ENCODE measurements around the gene SPDYE1. TPM values are rescaled to one million over a fixed set of nuclear protein-coding genes. Genes with fewer than 3 reads are reported as not detected.

Gene SPDYE1
- total and polyA plus RNA-seq, 11 donors, result 0.13 TPM; not detected in 10

DNA sequence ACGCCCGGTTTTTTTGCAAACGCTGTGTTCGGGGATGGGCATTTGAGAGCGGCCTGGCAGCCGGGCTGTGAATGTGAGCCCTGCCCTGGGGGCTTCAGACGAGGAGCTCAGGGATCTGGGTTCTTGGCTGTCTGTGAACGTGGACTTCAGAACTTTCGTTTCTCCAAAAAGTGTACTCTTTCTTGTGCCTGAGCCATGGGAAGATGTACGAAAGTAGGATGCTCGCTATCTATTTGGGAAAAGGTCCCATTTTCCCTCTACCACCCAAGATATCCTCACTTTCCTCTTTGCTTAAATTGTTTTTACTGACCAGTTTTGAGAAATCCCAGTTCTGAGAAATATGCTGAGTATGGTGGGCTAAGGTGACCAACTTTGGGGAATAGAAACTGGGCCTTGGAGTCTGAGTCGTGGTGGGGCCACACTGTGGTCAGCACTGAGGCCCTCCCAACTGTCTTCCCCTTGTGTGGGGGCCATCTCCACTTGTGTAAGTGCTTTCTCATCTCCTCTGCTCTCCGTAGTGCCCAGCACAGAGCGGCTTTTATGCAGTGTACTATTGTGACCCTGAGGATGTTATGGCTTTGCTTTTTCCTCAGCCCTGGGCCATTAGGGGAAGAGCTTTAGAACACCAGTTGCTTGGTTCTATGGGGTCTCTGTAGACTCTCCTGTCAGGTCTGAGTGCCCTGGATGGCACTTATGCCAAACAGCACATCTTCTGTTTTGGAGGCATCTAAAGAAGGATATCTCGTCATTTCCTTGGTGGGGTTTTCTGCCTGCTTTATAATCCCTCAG, 47.7 kb downstream of the SPDYE1 start:
- Histone ChIP-seq H3K4me1 (peaks cover 0 to 50% (median 26%) of the 10 kb centered on the region in 12 donors), H3K36me3 (peaks cover 0 to 40% (median 16%) of the 10 kb centered on the region in 9 donors), H3K27ac (peak overlapping the region; percentile 69 to 98 (median 92)), H3K27me3 (no peaks in the 10 kb centered on the region), H3K4me3 (peak overlapping the region; percentile 56 to 99 (median 90)), H3K9me3 (no peaks in the 10 kb centered on the region)
- DNase-seq (no peak), ATAC-seq (no peak)
- TF ChIP-seq POLR2A (IDR thresholded peaks at IDR 0.05), result no peak
- TF ChIP-seq, protein P1, sequence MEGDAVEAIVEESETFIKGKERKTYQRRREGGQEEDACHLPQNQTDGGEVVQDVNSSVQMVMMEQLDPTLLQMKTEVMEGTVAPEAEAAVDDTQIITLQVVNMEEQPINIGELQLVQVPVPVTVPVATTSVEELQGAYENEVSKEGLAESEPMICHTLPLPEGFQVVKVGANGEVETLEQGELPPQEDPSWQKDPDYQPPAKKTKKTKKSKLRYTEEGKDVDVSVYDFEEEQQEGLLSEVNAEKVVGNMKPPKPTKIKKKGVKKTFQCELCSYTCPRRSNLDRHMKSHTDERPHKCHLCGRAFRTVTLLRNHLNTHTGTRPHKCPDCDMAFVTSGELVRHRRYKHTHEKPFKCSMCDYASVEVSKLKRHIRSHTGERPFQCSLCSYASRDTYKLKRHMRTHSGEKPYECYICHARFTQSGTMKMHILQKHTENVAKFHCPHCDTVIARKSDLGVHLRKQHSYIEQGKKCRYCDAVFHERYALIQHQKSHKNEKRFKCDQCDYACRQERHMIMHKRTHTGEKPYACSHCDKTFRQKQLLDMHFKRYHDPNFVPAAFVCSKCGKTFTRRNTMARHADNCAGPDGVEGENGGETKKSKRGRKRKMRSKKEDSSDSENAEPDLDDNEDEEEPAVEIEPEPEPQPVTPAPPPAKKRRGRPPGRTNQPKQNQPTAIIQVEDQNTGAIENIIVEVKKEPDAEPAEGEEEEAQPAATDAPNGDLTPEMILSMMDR (IDR thresholded peaks at IDR 0.05), result no peak
- 23 to 26% (median 25%) methylated on average over 15 of the region's 15 CpGs for WGBS, 4 donors
- intact Hi-C loops (cut with DNase I), result loop anchor here in 3 of 10 donors (2.0 to 5.0 kb wide), 3 partner anchors 33 to 37 kb away; partner anchors contain the start of gene POLM (in 2 of the 3)

GRCh38 chr7:44046321-44047061, 48.8 kb downstream of the SPDYE1 start:
- Histone ChIP-seq H3K27ac (peak overlapping the region in 1 of 12 donors; percentile 98), H3K4me1 (peaks cover 0 to 56% (median 27%) of the 10 kb centered on the region in 12 donors)

DNA sequence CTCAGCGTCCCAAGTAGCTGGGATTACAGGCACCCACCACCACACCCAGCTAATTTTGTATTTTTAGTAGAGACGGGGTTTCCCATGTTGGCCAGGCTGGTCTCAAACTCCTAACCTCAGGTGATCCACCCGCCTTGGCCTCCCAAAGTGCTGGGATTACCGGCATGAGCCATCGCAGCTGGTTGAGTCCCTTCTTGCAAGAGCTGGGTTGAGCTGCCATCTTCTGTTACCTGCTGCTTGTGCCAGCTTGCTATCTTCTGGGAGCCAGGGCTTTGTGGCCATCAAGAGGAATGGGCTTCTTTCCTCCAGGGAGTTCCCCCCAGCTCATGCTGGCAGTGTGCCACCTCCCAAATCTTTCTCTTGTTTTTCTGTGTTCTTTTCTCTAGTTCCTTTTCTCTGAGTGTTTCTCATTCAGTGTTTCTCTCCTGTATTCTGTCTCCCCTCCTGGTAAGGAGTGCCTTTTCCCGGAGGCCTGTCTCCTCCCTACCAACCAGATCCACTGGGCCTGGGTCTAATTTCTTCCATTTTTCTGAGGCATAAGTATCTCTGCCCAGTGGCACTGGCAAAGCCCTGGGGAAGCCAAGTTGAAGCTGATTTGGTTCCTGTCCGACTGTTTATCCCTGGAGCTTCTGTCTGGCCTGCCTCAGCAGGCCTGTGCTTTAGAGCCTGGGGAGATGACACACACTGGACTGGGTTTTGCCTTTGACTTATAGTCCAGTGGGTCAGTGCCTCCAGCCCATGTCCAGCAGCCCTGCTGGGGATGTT, 50.5 kb downstream of the SPDYE1 start:
- Histone ChIP-seq H3K36me3 (peaks cover 0 to 68% (median 43%) of the 10 kb centered on the region in 9 donors), H3K4me1 (peaks cover 0 to 64% (median 28%) of the 10 kb centered on the region in 12 donors), H3K9me3 (no peaks in the 10 kb centered on the region), H3K27me3 (no peaks in the 10 kb centered on the region), H3K4me3 (no peak overlapping the region), H3K27ac (no peak overlapping the region)
- intact Hi-C loops (cut with DNase I), result loop anchor here in 1 of 10 donors (5.0 kb wide), 1 partner anchor 34 kb away; the partner anchor contains the start of gene POLM
- 87 to 94% (median 91%) methylated on average over 7 of the region's 7 CpGs for WGBS, 4 donors
- no peak for DNase-seq
- no peak for ATAC-seq
- no peak for TF ChIP-seq POLR2A (IDR thresholded peaks at IDR 0.05)
- TF ChIP-seq, protein P1 (IDR thresholded peaks at IDR 0.05), result no peak

More at GRCh38 chr7:44046321-44047061, 48.8 kb downstream of the SPDYE1 start:
- Histone ChIP-seq H3K4me3 (peak overlapping the region in 2 of 12 donors; percentile 89 to 97), H3K36me3 (peaks cover 0 to 51% (median 26%) of the 10 kb centered on the region in 9 donors), H3K27me3 (no peaks in the 10 kb centered on the region), H3K9me3 (no peaks in the 10 kb centered on the region)
- intact Hi-C loops (cut with DNase I), result loop anchor here in 1 of 10 donors (5.0 kb wide), 1 partner anchor 36 kb away; the partner anchor contains the start of gene POLM
- 73 to 81% (median 75%) methylated on average over 8 of the region's 8 CpGs for WGBS, 4 donors
- TF ChIP-seq, protein P1 (IDR thresholded peaks at IDR 0.05), result no peak
- no peak for TF ChIP-seq POLR2A (IDR thresholded peaks at IDR 0.05)
- ATAC-seq (peak in 2 of 4 donors; percentile 4 to 7), DNase-seq (no peak)
